Stimulated activated CD4-positive, alpha-beta T cell treated with anti-CD3 and anti-CD28 coated beads, Interleukin-15, amount 100 ng/mL, for 24 hours (primary cell): ENCODE data around the gene ZFP36L1.
"Not testable (repeated sequence)": the region's sequence is repeated elsewhere in the genome, so short reads cannot be mapped to it uniquely, and the experiment has no call there.

ENCODE experiments used
- DNase-seq: peaks from one replicate; pipeline ENCODE4 v3.0.0-alpha.2; 2020

ZFP36L1 gene

GRCh38 chr14:68783408-68784225 lies 9.2 kb downstream of the ZFP36L1 start:
- no peak for DNase-seq

DNA sequence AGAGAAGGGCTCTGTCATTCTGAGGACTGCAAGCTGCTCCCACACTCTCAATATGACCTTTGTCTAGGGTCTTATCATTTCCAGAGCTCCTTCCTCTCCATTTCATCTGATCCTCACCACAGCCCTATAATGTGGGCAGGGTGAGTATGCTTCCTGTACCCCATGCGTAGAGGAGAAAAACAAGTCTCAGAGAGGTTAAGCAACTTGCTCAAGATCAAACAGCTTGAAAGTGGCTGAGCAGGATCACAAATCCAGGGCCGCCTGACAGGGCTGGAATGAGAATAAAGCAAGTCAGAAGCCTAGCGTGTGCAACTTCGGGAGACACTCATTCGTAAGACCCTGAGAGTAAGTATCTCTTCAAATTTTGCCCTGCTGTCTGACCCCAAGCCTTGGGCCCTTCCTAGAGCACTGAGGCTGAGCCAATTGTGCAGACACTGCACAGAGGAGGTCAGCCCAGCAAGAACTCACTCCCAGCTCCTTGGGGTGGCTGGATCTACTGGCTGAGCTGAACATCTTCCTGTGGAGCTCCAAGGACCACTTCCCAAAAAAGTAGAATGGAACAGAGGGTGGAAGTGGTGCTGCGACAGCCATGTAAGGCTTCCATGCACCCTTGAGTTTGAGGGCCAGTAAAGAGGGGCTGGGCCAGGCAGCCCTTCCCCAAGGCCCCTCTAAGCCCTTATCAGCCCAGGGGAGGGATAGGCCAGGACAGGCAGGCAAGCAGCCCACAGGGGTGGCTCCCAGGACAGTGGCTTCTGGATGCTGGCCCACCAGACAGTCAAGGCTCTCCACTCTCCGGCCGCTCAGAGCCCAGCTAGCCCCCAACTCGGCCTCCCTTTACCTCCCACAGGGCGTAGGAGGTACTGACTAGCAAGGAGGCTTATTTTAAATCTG lies 10.5 kb downstream of the ZFP36L1 start:
- DNase-seq = peak; percentile 69

DNA sequence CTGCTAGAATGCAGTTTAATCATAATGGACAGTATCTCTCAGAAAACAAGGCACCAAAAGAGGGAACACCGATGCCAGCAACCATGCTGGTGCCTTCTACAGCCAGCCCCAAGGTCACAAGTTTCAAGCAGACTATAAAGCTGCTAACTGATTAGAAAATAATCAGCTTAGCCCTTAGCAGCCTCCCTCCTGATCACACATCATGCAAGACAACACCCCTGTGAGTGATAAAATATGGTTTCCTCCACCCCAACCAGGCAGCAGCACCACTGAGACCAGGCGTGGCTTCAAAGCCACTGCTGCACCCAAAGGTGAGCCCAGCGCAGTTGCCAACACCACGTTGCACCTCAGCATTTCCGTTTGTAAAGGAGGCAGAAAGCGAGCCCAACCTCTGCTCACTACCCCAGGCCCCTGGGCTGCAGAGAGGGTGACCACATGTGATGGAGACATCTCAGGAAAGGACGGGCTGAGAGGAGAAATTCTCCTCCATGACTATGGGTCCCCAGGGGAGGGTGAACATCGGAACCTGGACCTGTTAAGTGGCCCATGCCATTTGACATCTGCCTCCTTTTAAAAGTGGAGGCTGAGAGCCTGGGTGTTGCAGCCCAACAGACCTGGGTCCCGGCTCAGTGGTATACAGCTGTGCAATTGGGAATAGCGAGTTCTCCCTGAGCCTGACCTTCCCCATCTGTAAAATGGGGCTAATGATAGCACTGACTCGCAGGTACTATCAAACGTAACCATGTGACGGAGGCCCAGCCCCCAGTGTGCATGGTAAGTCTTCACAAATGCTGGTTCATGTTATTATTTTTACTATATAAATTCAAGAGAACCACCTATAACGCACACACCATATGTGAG lies 11.5 kb downstream of the ZFP36L1 start:
- peak; percentile 63 for DNase-seq

- peak; percentile 45 for DNase-seq
Measured at GRCh38 chr14:68780358-68781160, 12.3 kb downstream of the ZFP36L1 start.

- peak; percentile 68 for DNase-seq
Measured at GRCh38 chr14:68779761-68780323, 13.0 kb downstream of the ZFP36L1 start.

GRCh38 chr14:68777644-68778043 lies 15.2 kb downstream of the ZFP36L1 start:
- no peak for DNase-seq

DNA sequence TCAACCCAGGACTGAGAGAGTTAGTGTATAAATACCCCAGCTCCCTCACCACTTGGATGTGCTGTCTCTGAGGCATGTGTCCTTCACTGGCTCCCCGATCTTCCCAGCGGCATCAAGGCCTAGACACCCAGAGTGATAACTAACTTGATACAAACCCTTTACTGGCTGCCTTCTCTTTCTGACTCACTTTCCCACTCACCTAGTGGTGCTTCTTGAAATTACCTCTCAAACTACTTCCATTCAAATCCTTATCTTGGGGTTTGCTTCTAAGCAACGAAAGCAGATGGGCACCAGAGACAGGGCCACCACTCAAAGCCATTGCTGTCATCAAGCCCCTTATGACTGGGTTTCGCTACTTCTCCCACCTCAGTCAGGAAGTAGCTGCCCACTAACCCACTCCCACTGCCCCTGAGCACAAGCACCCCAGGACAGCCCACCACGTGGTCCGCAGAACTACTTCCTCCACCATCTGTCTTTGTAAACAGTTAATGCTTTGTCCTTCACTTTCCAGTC lies 17.2 kb downstream of the ZFP36L1 start:
- DNase-seq = no peak

DNA sequence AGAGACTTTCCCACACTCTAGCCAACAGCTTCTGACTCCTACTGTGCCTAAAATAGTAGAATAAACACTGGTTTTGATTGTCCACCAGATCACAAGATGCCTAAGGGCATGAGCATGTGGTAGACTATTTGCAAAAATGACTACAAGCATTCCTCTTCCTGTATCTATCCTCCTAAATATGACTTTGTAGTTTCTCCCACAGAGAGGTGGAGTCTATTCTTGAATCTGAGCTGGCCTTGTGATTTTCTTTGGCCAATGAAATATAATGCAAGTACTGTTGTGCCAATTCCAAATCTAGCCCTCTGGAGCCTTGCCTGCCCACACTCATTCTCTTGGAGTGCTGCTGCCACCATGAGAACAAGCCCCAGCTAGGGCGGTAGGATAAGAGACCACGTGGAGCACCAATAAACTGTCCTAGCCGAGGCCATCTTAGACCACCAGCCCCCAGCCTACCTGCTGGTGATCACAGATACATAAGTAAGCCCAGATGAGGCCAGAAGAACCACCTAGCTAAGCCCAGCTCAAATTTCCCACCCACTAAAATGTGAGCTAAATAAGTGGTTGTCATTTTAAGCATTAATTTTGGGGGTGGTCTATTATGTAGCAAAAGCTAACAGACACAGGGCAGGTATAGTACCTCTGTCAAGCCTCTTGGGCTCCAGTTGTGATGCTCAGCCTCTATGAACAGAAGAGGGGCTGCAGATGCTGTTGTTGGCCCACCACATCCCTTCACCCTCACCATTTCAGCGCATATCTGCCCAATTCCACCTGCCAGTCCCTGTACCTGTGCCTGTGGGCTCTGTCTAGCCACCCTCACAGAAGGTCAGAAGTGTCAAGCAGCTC lies 17.9 kb downstream of the ZFP36L1 start:
- DNase-seq = no peak

DNA sequence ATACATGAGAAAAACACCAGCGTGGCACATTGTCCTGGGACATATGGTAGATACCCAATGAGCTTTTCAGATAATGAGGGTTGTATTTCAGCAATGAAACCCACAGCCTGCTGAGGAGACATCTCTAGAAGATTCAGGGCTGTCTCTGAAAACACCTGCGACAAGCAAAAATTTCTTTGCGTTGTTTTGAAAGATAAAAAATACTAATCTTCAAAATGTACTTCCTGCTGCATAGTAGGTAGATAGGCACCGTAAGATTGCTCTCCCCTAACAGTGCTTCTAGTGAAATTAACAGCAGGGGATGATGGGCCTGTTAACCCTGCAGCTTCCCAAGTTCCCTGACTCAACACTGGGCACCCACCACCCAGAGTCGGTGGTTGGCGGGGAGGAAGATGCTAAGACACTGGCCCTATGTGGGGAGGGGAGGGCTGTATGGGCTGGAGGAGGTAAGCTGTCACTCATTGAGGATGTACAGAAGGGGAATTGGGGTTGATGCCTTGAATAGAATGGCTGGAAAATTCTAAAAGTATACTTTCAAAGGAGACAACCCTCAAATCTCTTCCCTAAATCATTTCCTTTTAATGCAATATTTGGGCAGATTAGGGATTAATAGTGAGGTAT lies 20.0 kb downstream of the ZFP36L1 start:
- no peak for DNase-seq

DNA sequence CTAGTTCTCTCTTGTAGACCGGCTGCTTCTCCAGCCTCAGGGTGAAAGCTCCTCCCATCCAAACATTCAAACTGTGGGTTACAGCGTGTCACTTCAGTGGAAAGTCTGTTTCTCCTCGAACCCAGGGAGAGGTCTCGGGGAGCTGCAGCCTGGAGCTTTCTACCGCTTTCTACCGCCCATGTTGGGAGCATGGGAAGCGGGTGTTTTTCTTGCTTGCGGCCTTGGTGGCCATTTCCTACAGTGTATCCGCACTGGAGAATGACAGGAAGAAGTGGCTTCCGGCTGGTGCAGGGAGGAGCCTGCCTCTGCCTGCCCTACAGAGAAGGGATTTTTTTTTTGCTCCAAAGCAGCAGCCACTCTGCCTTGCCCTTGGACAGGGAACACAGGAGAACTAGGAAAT lies 21.2 kb downstream of the ZFP36L1 start:
- peak; percentile 15 for DNase-seq

DNA sequence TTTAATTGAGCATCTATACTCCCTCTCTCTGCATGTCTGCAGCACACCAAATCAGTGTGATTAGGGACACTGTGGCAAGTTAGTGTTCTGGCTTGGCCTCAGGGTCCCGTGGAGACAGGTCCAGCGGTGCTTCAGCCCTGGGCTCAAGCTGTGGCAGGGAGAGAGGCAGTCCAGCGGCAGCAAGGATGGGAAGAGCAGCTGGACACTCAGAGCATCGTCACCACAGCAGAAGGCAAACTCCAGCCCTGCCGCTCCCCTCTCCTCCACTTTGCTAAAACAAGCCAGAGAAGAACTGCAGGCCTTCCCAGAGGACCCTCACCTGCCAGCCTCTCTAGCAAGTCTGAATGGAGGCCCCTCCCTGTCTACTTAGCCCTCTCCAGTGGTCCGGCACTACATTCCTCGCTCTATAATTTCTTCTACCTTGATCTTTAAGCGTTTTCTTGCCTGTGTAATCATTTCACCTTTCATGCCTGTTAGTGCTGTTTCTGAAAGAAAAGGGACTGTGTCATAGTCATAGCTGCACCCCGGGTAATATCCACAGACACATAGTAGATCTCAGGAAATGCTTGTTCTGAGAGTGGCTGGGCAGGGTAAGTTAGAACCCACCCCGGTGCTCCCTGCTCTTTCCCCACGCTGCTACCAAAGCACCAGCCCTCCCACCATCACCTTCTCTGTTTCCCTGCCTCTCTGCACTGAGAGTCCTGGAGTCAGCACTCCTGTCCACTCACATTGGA lies 22.1 kb downstream of the ZFP36L1 start:
- no peak for DNase-seq

DNA sequence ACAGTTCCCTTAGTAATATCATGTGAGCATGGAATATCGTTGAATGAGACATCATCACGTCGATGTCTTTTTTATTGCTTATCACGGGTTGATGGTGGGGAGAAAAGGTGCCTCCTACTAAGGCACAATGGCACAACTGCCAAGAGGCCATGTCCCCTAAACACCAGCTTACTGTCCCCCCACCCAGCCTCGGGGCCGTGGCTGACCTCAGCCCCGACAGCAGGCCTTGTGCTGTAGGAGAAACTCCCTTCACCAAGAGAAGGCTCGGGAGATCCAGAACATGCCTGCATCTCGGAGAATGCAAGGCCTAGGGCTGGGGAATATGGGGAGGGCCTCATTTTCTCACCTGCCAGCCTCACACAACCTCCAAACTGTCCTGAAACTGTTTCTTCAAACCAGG lies 22.8 kb downstream of the ZFP36L1 start:
- DNase-seq = no peak

DNA sequence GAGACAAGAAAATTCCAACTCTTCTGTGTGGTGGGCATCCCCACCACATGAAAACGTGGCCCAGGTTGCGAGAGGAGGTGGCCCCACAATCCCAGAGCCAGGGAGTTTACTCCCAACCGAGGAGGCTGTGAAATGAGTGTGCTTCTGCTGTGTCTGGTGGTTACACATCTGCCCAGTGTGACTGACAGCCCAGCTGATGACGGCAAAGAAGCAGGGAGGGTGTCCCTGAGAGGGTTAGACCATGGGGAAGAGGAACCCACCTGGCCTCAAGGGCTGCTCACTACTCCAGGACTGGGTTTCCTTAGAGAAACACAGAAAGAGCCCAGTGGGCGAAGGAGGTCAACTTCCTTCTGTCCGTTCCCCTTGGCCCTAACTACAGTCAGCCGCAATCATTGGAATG lies 24.6 kb downstream of the ZFP36L1 start:
- no peak for DNase-seq

- DNase-seq = no peak
Measured at GRCh38 chr14:68767248-68767645, 25.6 kb downstream of the ZFP36L1 start.

GRCh38 chr14:68766299-68767247 lies 26.3 kb downstream of the ZFP36L1 start:
- DNase-seq = no peak

- not testable (repeated sequence) for DNase-seq
Measured at GRCh38 chr14:68763843-68764242, 29.0 kb downstream of the ZFP36L1 start.

GRCh38 chr14:68762953-68763764 lies 29.7 kb downstream of the ZFP36L1 start:
- DNase-seq = no peak
